Fibroblast of pulmonary artery (primary cell): Measurements from ENCODE around the gene ISYNA1.

ENCODE experiments used
- DNase-seq: peaks from one replicate; pipeline ENCODE4 v3.0.0-alpha.2; 2010; ENCODE audit warnings: low read depth
- H3K4me3 ChIP-seq: replicated peaks from 2 replicates; pipeline ENCODE4 v1.5.1; 2011; ENCODE audit warnings: low read depth, mild to moderate bottlenecking, control low read depth, low read length, moderate library complexity
- CTCF ChIP-seq: IDR thresholded peaks from 2 replicates; pipeline ENCODE4 v1.5.1; 2011; ENCODE audit warnings: mild to moderate bottlenecking, control low read depth, low read length, inconsistent platforms; ENCODE audit errors: missing control alignments

Gene ISYNA1

GRCh38 chr19:18434411-18435175 lies 3.3 kb downstream of the ISYNA1 start:
- TF ChIP-seq CTCF, result no peak

GRCh38 chr19:18433735-18434398 lies 4.1 kb downstream of the ISYNA1 start:
- DNase-seq, result no peak
- TF ChIP-seq CTCF, result no peak
- no peak overlapping the region for H3K4me3 ChIP-seq

More at GRCh38 chr19:18434411-18435175, 3.3 kb downstream of the ISYNA1 start:
- no peak for DNase-seq
- H3K4me3 ChIP-seq, result no peak overlapping the region

GRCh38 chr19:18433015-18433691 lies 4.8 kb downstream of the ISYNA1 start:
- DNase-seq, result no peak
- no peak for TF ChIP-seq CTCF
- H3K4me3 ChIP-seq, result no peak overlapping the region

DNA sequence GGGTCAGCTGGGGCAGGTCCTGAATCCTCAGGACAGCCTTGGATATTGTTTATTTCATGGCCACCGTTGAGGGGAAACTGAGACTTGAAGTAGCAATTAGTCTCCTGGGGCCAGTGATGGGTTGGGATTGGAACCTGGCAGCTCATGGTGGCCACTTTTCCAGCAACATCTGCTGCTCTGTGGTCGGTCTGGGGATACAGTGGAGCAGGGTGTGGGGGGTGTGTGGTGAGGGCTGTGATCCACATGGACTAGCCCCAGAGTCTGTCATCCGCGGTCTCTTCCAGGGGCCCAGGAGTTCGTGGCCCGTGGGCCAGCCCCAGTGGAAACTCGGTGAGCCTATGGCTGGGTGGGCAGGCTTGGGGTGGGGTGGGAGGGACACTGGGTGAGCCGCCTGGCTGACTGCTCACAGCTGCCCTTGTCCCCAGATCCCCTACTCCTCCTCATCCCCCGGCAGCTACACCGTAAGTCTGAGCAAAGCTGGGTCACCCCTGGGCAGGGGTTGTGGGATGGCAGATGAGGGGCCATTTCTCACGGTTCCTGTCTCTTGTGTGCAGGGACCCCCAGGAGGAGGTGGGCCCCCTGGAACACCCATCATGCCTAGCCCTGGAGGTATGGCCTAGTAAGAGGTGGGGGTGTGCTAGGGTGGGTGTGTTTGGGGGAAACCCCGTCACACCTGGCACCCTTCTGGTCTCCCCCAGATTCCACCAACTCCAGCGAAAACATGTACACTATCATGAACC lies 5.5 kb downstream of the ISYNA1 start:
- TF ChIP-seq CTCF, result no peak
- no peak overlapping the region for H3K4me3 ChIP-seq
- DNase-seq, result no peak

GRCh38 chr19:18431351-18432197 lies 6.4 kb downstream of the ISYNA1 start:
- no peak overlapping the region for H3K4me3 ChIP-seq
- DNase-seq, result no peak

More at GRCh38 chr19:18431351-18432197, 6.4 kb downstream of the ISYNA1 start:
- TF ChIP-seq CTCF, result no peak
